OCI-LY3 (cell line): ENCODE results near the gene CABP5.

Experiments
- CTCF ChIP-seq: fragments of 200-600, 300-600 bp; sonication (generic); IDR thresholded peaks from 2 replicates; pipeline ENCODE4 v1.5.1; 2014; ENCODE audit warnings: antibody characterized with exemption, low read length, low read depth
- EZH2phosphoT487 ChIP-seq: fragments of 200-600 bp; shearing (Covaris generic); IDR thresholded peaks from 2 replicates; pipeline ENCODE4 v1.6.1; 2018; ENCODE audit warnings: antibody characterized with exemption, mixed run types, low read depth

GRCh38 chr19:47994209-47994802, 49.6 kb downstream of the CABP5 start, which contains the start of gene ELSPBP1:
- TF ChIP-seq CTCF (no peak), EZH2phosphoT487 (no peak)
